ENCODE measurements around the gene ARHGEF25.

ARHGEF25 gene

DNA sequence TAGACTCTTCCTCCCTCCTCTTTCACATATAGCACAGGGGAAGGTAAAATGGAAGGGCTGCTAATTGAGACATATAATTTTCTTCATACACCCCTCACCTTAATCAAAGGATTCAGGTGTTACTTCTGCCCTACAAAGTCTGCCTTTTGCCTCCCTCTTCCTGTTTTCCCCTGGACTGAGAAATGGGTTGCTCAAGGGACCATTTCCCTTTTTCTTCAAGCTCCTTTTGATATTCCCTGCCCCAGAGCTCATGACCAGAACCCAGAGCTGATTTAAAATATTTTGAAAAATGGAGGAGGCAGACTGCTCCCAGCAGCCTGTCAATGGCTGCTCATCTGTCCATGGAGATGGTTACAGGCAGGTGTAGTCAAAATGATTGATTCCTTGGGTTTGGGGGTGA lies 26.5 kb upstream of the ARHGEF25 start:
- TF ChIP-seq POLR2AphosphoS5 (IDR thresholded peaks at IDR 0.05; ENCODE audit: low read depth, low read length) = no peak
- TF ChIP-seq, protein P1, sequence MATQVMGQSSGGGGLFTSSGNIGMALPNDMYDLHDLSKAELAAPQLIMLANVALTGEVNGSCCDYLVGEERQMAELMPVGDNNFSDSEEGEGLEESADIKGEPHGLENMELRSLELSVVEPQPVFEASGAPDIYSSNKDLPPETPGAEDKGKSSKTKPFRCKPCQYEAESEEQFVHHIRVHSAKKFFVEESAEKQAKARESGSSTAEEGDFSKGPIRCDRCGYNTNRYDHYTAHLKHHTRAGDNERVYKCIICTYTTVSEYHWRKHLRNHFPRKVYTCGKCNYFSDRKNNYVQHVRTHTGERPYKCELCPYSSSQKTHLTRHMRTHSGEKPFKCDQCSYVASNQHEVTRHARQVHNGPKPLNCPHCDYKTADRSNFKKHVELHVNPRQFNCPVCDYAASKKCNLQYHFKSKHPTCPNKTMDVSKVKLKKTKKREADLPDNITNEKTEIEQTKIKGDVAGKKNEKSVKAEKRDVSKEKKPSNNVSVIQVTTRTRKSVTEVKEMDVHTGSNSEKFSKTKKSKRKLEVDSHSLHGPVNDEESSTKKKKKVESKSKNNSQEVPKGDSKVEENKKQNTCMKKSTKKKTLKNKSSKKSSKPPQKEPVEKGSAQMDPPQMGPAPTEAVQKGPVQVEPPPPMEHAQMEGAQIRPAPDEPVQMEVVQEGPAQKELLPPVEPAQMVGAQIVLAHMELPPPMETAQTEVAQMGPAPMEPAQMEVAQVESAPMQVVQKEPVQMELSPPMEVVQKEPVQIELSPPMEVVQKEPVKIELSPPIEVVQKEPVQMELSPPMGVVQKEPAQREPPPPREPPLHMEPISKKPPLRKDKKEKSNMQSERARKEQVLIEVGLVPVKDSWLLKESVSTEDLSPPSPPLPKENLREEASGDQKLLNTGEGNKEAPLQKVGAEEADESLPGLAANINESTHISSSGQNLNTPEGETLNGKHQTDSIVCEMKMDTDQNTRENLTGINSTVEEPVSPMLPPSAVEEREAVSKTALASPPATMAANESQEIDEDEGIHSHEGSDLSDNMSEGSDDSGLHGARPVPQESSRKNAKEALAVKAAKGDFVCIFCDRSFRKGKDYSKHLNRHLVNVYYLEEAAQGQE (IDR thresholded peaks at IDR 0.05; ENCODE audit: insufficient read depth in 1 of 2, low read depth in 2 of 2, low read length in 2 of 2) = no peak
- no peak for TF ChIP-seq FOXP2 (optimal IDR thresholded peaks at IDR 0.05; ENCODE audit: borderline replicate concordance, extremely low read depth, extremely low read length, insufficient read depth)
- TF ChIP-seq SIN3A (IDR thresholded peaks at IDR 0.05; ENCODE audit: borderline replicate concordance, insufficient read depth, low read length) = no peak
- TF ChIP-seq TAF1 (IDR thresholded peaks at IDR 0.05; ENCODE audit: borderline replicate concordance, insufficient read depth, low read length) = no peak

DNA sequence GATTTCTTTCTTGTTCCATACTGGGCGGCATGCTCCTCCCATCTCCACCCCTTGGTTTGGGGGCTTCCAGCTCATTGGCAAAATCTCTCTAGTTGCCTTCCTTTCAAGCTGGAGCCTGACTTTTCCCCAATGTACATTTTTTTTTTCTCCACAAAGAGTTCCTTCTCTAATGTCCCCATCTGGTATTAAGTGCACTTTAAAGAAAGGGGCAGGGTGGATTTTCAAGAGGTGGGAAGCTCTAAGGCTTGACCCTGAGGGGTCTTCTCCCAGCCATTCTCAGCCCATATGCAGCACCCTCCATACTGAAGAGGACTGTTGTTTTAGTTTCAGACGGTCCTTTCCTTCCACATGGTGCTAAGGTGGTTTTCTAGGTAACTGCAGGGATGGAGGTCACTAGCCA lies 26.1 kb upstream of the ARHGEF25 start:
- TF ChIP-seq POLR2AphosphoS5 (IDR thresholded peaks at IDR 0.05; ENCODE audit: low read depth, low read length) (no peak), SIN3A (IDR thresholded peaks at IDR 0.05; ENCODE audit: borderline replicate concordance, insufficient read depth, low read length) (no peak), FOXP2 (optimal IDR thresholded peaks at IDR 0.05; ENCODE audit: borderline replicate concordance, extremely low read depth, extremely low read length, insufficient read depth) (no peak), TAF1 (IDR thresholded peaks at IDR 0.05; ENCODE audit: borderline replicate concordance, insufficient read depth, low read length) (no peak)
- TF ChIP-seq, protein P1 (IDR thresholded peaks at IDR 0.05; ENCODE audit: insufficient read depth in 1 of 2, low read depth in 2 of 2, low read length in 2 of 2) = no peak

DNA sequence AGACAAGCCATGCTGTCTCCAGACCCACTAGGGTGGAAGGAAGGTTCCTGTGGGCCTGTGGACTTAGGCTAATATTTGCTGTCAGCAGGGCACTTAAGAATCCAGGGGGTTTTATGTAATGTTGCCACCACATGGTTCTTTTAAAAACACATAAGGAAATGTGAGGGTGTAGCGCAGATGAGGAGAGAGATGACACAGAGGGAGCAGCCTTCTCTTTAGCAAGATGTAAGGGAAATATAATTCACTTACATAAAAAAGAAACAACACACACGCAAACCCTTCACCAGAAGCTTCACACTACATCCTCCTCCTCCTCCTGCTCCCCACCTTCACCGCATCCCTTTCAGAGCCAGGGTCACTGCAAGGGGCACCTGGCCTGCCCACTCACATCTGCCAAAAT lies 25.1 kb upstream of the ARHGEF25 start:
- TF ChIP-seq POLR2AphosphoS5 (IDR thresholded peaks at IDR 0.05; ENCODE audit: low read depth, low read length) (no peak), FOXP2 (optimal IDR thresholded peaks at IDR 0.05; ENCODE audit: borderline replicate concordance, extremely low read depth, extremely low read length, insufficient read depth) (no peak), SIN3A (IDR thresholded peaks at IDR 0.05; ENCODE audit: borderline replicate concordance, insufficient read depth, low read length) (no peak), TAF1 (IDR thresholded peaks at IDR 0.05; ENCODE audit: borderline replicate concordance, insufficient read depth, low read length) (no peak)
- TF ChIP-seq, protein P1 (IDR thresholded peaks at IDR 0.05; ENCODE audit: insufficient read depth in 1 of 2, low read depth in 2 of 2, low read length in 2 of 2) = no peak

DNA sequence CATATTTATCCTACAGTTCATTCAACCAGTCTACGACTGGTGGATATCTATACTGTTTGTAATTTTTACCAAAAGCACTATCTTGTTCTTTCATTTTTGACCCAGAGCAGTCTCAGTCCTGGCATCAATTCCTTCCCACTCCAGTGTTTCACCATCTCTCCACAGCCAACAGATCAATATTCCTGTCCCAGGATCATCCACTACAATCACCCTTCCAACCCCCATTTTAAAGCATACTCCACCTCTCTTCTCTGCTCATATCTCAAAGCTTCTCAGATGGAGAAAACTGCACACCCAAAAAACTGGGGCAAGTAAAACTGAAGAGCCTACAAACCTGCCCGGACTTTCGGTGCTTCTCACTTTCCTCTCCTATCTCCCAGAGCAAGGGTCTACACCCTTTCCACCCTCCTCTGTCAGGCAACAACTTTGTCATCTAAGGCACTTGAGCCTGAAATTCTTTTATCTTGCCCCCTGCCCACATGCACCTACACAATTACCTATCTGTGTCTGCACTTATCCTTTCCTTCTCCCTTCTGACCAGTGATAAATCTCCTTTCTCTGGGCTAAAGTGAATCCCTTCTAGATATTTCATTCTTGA lies 24.3 kb upstream of the ARHGEF25 start:
- TF ChIP-seq SIN3A (IDR thresholded peaks at IDR 0.05; ENCODE audit: borderline replicate concordance, insufficient read depth, low read length) = no peak
- TF ChIP-seq TAF1 (IDR thresholded peaks at IDR 0.05; ENCODE audit: borderline replicate concordance, insufficient read depth, low read length) = no peak
- TF ChIP-seq POLR2AphosphoS5 (IDR thresholded peaks at IDR 0.05; ENCODE audit: low read depth, low read length) = no peak
- TF ChIP-seq FOXP2 (optimal IDR thresholded peaks at IDR 0.05; ENCODE audit: borderline replicate concordance, extremely low read depth, extremely low read length, insufficient read depth) = no peak
- TF ChIP-seq, protein P1 (IDR thresholded peaks at IDR 0.05; ENCODE audit: insufficient read depth in 1 of 2, low read depth in 2 of 2, low read length in 2 of 2) = no peak

Data from PFSK-1 (cell line).